HG03060 (cell line): Measurements from ENCODE around the gene PAK1.
"Not testable (repeated sequence)": the region's sequence is repeated elsewhere in the genome, so short reads cannot be mapped to it uniquely, and the experiment has no call there.

Source experiments
- ATAC-seq: cut with Tn5 transposase; IDR thresholded peaks from one replicate; pipeline ENCODE4 v1.9.1; 2021; ENCODE audit warnings: low read depth, moderate number of reproducible peaks; ENCODE audit not compliant: unreplicated experiment

The PAK1 gene

DNA sequence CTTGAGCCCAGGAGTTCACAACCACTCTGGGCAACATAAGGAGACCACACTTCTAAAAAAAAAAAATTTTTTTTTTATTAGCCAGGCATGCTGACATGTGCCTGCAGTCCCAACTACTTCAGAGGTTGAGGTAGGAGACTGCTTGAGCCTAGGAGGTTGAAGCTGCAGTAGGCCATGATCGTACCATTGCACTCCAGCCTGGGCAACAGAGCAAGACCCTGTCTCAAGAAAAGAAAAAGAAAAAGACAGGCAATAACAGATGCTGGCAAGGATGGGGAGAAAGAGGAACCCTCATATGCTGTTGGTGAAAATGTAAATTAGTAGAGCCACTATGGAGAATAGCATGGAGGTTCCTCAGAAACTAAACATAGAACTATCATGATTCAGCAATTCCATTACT lies 64.8 kb downstream of the PAK1 start:
- ATAC-seq = no peak

DNA sequence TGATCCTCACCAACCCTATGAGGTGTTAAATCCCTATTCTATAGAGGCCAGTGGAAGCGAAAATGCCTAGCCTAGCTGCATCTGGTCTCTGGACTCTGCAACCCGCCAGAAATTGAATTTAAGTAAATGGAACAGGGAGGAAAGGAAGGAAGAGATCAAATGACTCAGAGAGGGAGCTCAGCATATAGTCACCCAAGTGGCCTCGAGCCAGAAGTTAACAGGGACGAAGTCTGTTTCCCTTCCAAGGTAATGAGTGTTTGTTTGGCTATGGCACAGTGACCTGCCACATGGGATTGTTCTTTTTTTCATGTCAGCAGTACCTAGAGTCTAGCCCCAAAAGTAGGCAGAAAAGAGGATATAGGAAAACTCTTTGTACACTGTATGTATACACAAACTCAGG lies 66.3 kb downstream of the PAK1 start:
- ATAC-seq = no peak

- no peak for ATAC-seq
Observed at GRCh38 chr11:77406396-77406795, 67.5 kb downstream of the PAK1 start.

- no peak for ATAC-seq
Observed at GRCh38 chr11:77403211-77403610, 70.7 kb downstream of the PAK1 start.

GRCh38 chr11:77402218-77402556 lies 71.7 kb downstream of the PAK1 start:
- no peak for ATAC-seq

GRCh38 chr11:77401486-77402217 lies 72.2 kb downstream of the PAK1 start:
- ATAC-seq = no peak

DNA sequence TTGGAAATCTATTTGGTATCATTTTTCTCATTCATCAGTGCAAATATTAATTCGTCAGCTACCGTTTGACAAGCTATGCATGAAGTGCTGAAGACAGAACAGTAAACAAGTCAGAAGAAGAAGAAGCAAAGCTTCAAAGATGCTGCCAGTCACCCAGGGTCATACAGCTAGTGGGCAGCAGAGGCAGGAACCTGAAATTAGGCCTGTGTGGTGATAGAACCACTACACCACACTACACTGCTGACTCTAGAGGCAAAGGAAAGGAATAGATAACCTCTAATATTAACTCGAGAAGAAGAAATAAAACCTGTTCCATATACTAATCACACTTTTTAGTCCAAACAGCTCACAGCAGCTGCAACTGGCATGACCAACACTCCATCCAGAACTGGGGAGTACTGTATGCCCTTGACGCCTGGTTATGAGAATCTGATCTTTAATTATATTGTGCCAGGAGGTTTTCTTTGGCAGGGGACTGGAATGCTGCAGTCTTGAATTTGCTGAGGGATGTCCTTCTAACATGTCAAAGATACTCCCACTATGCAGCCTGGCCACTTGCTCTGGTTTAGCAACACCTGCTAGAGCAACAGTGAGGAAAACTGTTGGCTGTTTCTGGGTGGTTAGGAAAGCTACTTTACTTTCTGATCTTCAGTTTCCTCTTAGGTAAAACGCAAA lies 73.0 kb downstream of the PAK1 start:
- ATAC-seq = no peak

DNA sequence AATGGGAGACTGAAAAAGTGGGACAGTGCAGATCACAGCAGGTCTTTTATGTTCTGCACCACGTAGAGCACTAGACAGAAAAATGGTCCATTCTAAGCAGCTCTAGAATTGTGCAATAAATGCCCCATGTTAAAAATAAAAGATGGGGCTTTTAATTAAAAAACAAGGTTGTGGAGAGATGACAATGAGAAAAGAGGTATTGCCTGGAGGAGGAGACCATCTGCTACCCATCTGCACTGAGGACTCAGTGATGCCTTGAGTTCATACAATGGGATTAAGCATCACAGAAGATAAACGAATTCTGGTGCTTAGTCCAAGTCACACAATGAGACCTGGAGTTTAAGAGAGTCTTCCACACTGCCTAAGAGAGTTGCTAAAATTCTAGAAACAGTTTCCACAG lies 73.6 kb downstream of the PAK1 start:
- ATAC-seq = no peak

GRCh38 chr11:77397631-77398030 lies 76.3 kb downstream of the PAK1 start:
- ATAC-seq = no peak

GRCh38 chr11:77396911-77397310 lies 77.0 kb downstream of the PAK1 start:
- ATAC-seq = no peak

DNA sequence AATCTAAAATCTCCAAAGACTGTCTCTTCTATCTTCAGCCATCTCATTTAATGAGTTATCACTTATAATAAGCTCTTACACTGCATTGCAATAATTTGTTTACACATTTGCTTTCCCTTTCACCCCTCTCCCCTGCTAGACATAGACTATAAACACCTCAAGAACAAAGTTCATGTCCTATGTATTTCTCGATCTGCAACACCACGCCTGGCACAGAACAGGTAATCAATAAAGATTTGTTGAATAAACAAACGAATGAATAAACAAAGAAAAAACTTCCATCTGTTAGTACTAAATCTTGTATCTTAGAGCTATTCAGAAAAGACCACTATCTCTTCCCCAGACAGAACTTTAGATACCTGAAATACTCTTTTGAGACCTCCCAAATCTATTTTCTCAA lies 77.6 kb downstream of the PAK1 start:
- no peak for ATAC-seq

GRCh38 chr11:77395460-77396173 lies 78.3 kb downstream of the PAK1 start:
- ATAC-seq = no peak

DNA sequence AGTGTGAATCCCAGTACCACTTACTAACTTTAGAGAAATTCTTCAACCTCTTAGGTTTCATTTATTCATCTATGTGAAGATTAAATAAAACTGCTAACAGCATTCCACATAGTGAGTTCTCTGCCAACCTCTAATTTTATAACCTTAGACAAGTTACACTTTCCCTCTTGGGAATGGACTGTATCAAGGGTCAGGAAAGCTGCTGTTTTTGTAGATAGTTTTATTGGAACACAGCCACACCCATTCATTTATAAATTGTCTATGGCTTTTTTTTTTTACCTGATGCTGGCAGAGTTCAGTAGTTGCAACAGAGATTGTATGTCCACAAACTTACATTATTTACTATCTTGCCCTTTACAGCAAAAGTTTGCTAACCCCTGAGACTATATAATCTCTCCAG lies 81.1 kb downstream of the PAK1 start:
- no peak for ATAC-seq

DNA sequence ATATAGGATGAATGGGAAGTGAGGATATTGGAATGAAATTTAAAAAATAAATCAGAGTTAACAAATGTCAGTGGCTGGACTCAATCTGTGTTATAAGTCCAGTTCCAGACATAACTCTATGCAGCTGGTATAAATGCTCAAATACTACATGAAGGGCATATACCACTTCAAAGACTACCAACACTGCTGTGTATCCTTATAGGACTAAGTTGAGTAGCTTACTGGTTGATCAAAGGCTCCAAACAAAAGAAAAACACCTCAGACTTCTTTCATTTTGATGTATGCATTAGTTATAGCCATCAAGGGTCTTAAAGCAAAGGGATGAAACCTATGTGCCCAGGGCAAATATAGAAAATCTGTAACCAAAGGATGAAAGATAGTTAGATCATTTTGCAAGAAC lies 86.2 kb downstream of the PAK1 start:
- no peak for ATAC-seq

- no peak for ATAC-seq
Observed at GRCh38 chr11:77386178-77386577, 87.7 kb downstream of the PAK1 start.

DNA sequence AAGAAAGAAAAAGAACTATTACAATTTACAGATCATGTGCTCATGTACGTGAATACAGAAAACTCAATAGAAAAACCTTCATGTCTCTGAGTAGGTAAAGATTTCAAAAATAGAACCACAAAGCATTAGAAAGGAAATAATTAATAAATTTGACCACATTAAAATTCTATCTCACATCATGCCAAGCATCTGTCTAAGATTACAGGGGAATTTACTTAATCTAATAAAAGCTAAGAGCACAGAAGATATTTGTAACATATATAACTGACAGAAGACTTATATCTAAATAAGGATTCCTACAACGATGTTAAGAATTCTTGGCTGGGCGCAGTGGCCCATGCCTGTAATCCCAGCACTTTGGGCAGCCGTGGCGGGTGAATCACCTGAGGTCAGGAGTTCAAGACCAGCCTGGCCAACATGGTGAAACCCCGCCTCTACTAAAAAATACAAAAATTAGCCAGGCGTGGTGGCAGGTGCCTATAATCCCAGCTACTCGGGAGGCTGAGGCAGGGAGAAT lies 88.6 kb downstream of the PAK1 start:
- ATAC-seq = not testable (repeated sequence)

GRCh38 chr11:77384571-77384970 lies 89.3 kb downstream of the PAK1 start:
- no peak for ATAC-seq

GRCh38 chr11:77383349-77383748 lies 90.5 kb downstream of the PAK1 start:
- not testable (repeated sequence) for ATAC-seq

- ATAC-seq = no peak
Observed at GRCh38 chr11:77381729-77382665, 91.9 kb downstream of the PAK1 start.

DNA sequence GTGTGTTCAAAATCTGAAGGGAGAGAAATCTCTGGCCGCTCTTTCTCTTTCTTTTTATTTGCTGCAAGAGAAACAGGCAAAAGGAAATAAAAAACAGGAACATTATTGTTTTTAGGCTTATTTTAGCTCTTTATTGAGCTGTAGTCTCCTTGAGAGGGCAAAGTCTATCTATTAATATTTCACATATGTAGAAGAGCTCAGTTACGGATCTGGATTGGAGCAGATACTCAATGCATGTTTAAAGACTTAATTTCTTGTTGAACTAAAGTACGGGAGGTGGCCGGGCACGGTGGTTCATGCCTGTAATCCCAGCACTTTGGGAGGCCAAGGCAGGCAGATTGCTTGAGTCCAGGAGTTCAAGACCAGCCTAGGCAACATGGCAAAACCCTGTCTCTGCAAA lies 94.0 kb downstream of the PAK1 start:
- ATAC-seq = no peak
